GM21528 (cell line): ENCODE data around the gene LIPC.

Experiments used
- ATAC-seq: cut with Tn5 transposase; IDR thresholded peaks from one replicate; pipeline ENCODE4 v1.9.1; 2021; ENCODE audit warnings: mild to moderate bottlenecking, moderate library complexity; ENCODE audit not compliant: unreplicated experiment, low FRiP score

The LIPC gene

DNA sequence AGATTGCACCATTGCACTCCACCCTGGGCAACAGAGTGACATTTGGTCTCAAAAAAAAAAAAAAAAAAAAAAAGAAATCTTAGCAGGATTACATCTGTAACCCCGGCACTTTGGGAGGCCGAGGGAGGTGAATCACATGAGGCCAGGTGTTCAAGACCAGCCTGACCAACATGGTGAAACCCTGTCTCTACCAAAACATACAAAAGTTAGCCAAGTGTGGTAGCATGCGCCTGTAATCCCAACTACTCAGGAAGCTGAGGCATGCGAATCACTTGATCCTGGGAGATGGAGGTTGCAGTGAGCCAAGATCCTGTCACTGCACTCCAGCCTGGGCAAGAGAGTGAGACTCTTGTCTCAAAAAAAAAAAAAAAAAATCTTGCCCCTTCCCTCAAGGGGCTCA, 40.4 kb downstream of the LIPC start:
- no peak for ATAC-seq

DNA sequence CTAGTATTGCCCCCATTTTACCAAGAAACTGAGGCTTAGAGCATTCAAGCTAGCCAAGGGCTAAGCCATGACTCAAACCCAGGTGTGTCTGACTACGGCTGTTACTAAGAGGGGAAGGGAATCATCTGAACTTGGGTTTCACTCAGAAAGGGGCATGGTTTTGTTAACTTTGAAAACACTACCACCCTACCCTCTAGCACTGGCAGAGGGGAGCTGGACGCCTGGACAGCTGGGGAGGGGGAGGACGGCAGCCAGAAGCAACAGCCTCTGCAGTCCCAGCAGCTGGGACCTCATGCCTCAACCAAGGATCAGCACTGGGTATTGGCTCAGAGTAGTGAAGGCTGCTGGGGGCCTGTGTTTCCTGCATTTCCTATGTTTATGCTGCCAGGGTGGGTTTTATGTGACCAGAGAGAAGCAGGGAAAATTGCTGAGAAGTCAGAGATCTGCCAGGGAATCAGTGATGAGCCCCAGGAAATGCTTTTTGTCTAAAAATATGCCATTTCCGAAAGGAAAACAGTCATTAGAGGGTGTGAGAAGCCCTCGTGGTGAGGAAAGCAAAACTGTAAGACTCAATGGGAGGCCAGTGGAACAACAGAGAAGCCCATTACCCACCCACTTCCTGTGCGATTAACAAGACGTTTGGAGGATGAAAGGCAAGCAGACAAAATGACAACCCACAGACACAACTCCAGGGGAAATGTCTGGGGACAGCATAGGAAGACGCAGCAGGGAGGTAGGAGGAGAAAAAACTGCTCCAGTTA, 41.2 kb downstream of the LIPC start:
- no peak for ATAC-seq

DNA sequence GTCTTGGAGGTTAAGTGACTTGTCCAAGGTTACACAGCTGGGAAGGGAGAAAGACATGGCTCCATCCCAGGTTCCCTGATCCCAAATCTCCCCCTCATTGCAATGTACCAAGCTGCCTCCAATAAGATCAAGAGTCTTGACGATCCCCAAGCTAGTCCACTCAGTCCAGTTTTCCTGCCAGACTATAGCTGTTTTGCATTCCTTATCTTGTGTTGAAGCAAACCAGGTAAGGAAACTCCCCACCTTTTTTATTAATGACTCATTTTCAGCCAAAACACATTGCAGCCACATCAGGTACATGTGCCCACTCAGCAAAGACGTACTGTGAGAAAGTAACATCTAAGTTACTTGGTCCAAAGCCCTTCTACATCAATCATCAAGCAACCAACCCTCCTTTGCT, 41.9 kb downstream of the LIPC start:
- ATAC-seq = no peak

DNA sequence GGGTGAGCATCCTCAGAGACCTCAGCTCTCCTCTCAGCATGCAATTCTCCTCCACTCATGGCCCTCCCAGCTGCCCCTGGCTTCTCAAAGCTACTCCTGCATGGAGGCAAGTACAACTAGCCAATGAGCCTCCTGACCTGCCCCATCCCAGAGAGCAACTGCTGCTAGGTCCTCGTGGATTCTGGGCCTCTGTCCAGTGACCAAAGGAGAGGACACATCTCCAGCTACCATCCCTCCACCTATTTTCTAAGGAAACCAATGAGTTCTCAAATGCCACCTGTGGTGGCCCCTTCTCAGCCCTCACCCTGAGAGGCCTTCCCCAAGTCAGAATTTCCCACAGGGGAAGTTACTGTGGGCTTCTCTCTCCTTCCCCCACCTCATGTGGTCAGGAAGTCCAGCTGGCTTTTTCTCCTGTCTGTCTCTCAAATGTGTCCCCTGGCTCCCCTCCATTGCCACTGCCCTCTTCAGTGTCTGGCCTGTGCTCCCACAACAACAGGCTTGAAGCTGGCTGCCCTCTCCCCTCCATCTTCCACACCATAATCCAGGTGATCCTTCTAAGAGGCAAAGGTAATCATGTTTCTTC, 43.0 kb downstream of the LIPC start:
- ATAC-seq = no peak

DNA sequence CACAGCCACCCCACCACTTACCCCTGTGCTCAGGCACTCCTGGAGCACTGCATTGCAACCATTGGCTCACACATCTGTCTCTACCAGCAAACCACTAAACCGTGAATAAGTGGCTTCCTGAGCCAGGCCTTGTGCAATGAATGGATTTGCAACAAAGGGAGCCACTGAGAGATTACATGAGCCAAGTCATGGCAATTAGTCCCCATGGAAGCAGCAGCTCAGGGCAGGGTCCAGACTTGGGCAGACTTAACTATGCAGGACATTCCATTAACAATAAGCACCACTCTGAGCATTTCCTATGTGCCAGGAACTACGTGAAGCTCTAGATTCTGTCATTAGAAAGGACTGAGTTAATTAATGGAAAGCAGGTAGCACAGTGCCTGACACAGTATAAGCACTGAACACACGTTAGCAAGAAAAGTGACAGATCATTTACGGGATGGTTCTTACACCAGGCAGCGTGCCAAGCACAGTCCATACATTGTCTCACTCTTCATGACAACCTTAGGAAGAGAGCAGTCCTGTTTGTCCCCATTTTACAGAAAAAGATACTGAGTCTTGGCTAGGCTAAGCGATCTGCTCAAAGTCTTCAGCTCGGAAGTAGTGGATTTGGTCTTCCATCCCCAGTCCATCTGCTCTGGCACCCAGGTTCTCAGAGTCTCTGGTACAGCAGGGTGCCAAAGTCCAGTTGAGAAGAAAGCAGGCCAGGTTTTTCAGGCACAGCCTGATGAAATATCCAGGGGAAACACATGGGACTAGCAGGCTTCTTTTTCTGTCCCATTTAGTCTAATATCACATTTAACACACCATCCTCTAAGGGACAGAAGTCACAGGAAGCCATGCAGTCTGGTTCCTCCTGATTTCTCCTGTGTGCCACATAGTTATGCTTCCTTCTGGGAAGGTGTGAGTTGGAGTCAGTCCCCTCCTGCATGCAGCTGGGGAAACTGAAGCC, 44.1 kb downstream of the LIPC start:
- no peak for ATAC-seq

DNA sequence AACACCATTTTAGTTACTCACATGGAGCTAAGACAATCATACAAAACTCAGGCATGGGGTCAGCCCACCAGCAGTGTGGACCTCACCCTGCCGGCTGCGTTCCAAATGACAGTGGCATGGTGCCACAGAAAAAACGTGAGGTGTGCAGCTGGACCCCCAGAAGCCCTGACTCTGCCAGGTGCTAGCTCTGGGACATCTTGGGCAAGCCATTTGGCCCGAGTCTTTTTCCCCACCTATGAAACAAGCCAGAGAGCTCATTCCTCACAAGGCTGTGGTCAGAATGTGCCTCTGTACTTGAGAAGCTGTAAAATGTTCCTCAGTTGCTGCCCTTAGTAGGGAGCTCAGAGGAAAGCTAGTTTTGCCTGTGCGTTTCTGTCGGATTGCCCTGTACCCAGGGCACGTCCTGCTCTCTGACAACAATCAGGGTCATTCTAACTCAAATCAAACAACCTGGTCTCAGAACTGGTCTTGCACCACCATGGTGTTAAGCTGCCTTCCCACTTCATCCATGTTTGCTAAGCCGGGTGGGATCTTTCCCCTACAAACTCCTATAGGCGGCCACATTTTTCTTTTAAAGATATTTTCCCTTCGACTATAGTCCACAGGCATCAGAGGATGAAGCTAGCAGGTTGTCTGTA, 44.9 kb downstream of the LIPC start:
- ATAC-seq = no peak

DNA sequence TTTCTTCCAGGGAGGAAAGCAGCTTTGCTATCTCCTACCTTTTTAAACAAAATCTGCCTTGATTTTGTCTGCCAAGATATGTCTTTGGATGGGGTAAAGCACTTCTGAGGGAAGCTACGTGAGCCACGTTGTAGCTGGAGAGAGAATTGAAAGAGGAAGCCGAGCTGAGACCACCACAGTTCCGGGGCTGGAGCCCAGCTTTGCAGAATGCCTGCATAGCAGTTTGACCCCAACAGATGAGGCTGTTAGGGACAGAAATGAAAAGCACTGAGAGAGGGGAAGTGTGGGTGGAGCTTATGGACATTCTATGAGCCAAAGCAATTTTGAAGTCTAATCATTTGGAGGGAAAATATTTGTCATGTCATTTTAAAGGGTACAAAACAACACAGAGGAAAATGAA, 45.4 kb downstream of the LIPC start:
- ATAC-seq = no peak

DNA sequence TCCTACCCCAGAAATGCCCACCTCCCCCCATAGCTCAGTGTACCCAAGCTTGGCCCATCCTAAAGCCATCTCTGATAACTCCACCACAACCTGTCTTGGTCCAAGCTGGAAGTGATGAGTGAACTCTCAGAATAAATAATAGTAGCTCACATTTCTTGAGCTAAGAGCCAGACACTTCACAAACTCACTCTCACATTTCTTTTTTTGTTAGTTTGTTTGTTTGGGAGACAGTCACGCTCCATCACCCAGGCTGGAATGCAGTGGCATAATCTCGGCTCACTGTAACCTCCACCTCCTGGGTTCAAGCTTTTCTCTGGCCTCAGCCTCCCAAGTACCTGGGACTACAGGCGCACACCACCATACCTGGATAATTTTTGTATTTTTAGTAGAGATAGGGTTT, 46.2 kb downstream of the LIPC start:
- no peak for ATAC-seq

DNA sequence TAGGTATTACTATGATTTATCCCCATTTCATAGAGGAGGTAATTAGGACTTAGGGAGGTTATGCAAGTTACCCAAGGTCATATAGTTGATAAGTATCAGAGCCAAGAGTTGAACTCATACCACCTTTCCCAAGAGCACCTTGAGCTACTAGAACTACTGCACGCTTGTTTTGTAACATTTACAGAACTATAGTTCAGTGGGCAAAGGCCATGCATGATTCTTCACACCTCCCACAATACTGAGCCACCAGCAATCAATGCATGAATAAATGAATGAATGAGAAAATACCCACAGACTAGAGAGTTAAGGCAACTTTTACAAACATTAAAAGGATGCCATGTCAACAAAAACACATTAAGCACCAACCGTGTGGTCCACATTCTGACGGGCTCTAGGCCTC, 46.8 kb downstream of the LIPC start:
- ATAC-seq = no peak

DNA sequence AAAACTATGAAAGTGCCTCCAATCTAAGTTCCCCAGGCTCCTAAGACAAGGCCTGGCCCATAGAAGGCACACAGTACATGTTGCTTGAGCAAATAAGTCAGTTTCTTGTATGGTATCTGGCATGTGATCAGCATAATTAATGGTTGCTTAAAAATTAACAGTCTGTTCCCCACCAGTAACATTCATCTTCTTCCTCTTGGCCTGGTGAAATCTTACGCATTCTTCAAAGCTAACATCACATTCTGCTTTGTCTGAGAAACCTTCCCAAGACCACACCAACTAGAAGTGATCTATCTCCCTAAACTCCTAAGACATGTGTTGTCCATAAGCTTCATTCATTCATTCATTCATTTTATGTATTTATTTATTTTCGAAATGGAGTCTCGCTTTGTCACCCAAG, 48.1 kb downstream of the LIPC start:
- no peak for ATAC-seq

DNA sequence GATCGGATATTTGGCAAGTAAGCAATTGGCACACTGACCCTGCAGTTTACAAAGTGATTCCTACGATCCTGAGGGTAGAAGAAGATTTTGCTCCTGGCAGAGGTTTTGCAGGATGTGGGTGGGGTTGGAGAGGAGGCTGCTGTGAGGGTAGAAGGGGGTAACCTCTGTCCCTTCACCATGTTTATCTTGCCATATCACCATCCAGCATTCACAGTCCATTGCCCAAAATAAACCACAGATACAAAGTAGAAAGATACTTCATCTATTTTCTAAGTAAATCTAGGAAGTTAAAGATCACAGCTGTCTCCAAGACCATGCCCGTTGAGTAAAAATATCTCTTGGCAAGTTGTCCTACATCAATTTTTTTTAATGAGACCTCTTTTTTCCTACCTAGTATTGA, 51.6 kb downstream of the LIPC start:
- no peak for ATAC-seq

DNA sequence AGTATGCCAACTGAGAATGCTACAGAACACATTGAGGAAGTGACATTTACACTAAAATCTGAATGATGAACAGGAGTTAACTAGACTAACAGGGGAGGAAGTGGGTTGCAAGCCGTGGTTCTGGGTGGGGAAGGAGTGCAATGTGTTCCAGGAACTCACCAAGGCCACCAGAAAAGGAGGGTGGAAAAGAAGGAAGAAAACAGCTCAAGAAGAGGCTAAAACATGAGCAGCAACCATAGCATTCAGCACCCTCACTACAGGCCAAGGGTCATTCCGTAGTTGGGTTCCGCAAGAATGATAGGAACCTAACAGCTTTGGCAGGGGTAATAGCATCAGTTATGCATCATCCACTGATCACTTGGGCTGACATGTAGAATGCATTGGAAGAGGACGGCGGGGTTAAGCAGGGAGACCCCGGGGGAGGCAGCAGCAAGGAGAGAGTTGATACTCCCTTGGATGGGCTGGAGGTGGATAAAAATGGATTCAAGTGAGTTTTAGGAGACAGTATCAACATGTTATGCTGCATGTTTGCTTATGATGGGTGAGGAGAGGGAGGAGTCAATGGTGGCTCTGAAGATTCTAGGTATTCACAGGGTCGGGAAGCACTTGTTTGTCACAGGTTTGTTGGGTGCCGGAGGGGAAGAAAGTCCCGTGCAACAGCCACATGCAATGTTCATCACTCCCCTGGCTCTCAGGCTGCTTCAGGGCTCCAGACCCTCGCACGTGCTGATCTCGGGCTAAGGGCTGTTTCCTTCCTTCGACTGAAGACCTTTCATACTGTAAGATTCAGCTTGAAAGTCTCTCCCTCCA, 53.2 kb downstream of the LIPC start:
- no peak for ATAC-seq

DNA sequence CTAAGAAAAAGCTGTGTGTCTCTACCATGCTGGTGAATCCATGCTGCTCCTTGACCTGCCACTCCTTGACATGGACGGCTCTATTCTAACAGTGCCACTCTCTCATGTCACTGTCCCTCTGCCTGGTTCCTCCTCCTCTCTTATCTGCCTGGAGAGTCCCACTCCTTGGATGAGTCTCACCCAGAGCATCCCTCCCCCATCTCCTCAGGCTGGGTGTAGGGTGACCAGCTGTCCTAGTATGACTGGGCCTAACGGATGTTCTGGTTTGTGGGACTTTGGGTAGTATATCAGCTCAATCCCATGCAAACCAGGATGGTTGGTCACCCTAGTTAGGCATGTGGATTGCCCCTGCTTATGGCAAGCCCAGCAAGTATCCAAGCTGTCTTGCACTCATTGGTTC, 54.3 kb downstream of the LIPC start:
- ATAC-seq = no peak

DNA sequence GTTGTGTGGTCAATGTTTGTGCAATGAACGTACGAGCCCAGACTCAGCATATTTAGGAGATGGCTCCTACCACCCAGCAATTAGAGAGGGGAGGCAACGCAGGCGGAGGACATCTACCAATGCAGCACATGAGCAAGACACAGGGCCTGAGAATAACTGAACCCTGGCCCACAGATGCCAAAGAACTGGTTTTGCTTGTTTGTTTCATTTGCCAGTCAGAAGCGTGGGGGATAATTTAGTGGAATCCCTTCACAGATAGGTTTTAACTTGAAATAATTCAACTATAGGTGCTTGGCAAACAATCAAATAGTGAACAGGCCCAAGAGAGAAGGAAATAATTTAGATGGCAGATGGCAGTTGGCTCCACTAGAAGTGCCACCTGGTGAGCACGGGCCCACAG, 54.8 kb downstream of the LIPC start:
- ATAC-seq = no peak

DNA sequence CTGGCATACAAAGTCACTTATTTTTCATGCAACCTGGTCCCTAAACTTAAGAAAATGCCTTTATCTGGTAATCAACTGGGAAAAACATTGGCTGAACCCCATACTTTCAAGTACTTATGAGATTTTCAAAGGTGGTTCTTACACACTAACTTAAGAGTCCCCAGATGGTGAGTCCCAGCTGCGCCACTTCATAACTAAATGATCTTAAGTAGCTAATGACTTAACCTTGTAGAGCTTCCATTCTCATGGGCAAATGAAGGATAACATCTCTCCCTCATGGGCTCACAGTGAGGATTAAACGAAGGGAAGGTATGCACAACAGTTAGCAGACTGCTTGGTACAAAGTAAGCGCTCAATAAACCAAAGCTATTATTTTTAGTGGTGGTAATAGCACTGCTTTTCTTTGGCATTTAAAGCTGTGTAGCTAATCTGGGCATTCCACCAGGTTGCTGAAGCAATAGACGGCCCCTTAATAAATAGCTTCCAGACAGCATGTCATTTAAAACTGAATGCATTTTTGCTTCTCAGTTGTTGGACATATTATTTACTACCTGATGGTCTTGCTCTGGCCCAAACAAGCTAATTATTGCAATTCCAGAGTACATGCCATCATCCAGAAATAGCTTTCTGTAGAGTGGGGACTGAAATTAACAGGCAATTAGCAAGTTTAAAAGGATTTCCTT, 55.4 kb downstream of the LIPC start:
- no peak for ATAC-seq

DNA sequence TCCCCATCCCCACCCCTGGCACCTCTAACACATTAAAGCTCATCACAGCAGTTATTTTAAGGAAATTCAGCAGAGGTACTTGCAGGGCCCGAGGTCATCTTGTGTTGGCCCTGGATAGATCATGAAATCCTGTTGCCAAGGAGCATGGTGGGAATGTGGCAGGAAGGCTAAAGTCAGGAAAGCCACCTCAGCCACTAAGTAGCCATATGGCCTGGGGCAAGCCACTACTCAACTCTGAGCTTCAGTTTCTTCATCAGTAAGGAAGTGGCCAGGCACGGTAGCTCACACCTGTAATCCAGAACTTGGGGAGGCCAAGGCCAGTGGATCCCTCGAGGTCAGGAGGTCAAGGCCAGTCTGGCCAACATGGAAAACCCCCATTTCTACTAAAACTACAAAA, 55.9 kb downstream of the LIPC start:
- ATAC-seq = no peak

DNA sequence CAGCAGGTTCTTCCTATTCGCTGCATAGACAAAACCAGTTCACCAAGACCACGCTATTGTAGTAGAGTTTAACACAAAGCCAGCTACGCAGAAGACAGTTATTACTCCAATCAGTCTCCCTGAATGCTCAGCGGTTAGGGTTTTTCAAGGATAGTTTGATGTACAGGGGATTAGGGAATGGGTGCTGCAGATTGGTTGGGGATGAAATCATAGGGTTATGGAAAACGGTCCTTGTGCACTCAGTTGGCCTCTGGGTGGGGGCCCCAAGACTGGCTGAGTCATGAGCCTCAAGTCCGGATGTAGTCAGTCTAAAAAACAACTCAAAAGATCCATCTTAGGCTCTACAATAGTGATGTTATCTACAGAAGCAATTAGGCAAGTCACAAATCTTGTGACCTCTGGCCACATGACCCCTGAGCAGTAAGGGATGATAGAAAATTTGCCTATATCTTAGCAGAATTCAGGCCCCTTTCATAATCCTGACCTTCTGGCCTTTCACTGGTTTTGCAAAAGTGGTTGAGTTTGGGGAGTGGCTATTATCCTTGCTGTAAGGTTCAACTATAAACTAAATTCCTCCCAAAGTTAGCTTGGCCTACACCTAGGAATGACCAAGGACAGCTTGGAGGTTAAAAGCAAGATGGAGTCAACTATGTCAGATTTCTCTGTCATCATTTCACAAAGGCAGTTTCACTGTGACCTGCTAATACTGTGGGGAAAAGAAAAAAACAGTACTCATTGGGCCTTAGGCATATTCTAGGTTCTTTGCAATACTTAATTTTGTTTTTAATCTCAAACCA, 57.7 kb downstream of the LIPC start:
- ATAC-seq = no peak

DNA sequence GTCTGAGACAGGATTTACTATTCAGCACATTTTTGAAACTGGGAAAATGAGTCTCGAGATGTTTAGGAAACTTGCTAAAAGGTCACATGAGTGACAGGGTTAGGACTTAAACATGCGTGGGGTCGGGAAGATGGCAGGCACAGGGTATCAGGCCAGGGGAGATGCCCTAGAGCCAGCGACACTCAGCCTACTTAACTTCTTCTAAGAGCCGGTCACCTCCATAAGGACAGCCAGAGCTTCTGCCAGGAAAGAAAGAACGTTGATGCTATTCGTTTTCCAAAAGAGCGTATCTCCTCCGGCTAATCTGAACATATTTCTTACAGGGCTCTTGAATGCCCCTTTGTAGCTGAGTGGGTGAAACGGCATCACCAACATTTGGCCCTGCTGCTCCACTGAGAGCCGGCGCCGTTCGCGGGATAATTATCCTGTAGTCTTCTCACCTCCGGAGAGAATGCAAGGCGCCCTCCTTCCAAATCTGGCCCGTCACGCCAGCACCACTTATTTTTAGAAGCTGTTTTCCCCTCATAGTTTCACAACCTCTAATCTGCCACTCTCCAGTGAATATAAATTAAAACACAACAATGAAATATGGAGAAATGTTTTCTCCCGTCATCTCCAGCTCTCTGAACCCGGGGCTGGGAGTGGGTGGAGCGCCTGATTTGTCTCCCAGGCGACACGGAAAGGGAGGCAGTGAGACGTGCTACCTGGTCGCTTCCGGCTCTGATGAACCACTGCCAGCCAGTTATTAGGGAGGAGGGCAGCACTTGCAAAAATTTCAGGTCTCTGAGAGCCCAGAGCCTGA, 58.5 kb downstream of the LIPC start:
- ATAC-seq = no peak
